GM23338 (cell line): ENCODE measurements around the gene ERC2. TPM values are rescaled to one million over a fixed set of nuclear protein-coding genes. Genes with fewer than 3 reads are reported as not detected.

ENCODE experiments used
- ATAC-seq: fragments of 200-7000 bp; cut with Tn5 transposase; 3 replicates; pipeline ENCODE4 v1.9.1; 2020
- DNase-seq: peaks from one replicate; pipeline ENCODE4 v3.0.0-alpha.2; 2015; ENCODE audit warnings: low spot score
- H2AFZ ChIP-seq: fragments of 200-600 bp; sonication (generic); 2 replicates; pipeline ENCODE4 v1.8.0; 2016; ENCODE audit warnings: antibody characterized with exemption, mild to moderate bottlenecking, moderate library complexity
- H3F3A ChIP-seq: fragments of 200-600 bp; sonication (generic); replicated peaks from 2 replicates; pipeline ENCODE4 v1.8.0; 2017; ENCODE audit warnings: antibody characterized with exemption, mixed run types, low read depth
- H3K27ac ChIP-seq: fragments of 200-600 bp; sonication (generic); 2 replicates; pipeline ENCODE4 v1.6.1; 2016; ENCODE audit warnings: low read depth
- H3K27me3 ChIP-seq: fragments of 200-600 bp; sonication (generic); 2 replicates; pipeline ENCODE4 v1.8.0; 2016; ENCODE audit warnings: mild to moderate bottlenecking, mixed run types, moderate library complexity; ENCODE audit not compliant: insufficient read depth
- H3K36me3 ChIP-seq: fragments of 200-600 bp; sonication (generic); 2 replicates; pipeline ENCODE4 v1.8.0; 2016; ENCODE audit warnings: mild to moderate bottlenecking; ENCODE audit not compliant: insufficient read depth
- H3K4me1 ChIP-seq: fragments of 200-600 bp; sonication (generic); 2 replicates; pipeline ENCODE4 v1.8.0; 2016; ENCODE audit warnings: mild to moderate bottlenecking, moderate library complexity; ENCODE audit not compliant: insufficient read depth
- H3K4me2 ChIP-seq: fragments of 200-600 bp; sonication (generic); 2 replicates; pipeline ENCODE4 v1.7.1; 2017; ENCODE audit warnings: mixed run types
- H3K4me3 ChIP-seq: fragments of 200-600 bp; sonication (generic); 2 replicates; pipeline ENCODE4 v1.6.1; 2016; ENCODE audit warnings: mixed run types
- H3K79me2 ChIP-seq: fragments of 200-600 bp; sonication (generic); replicated peaks from 2 replicates; pipeline ENCODE4 v1.8.0; 2017; ENCODE audit warnings: mild to moderate bottlenecking; ENCODE audit not compliant: insufficient read depth
- H3K9me2 ChIP-seq: fragments of 200-600 bp; sonication (generic); 2 replicates; pipeline ENCODE4 v1.8.0; 2017; ENCODE audit not compliant: insufficient read depth
- H4K20me1 ChIP-seq: fragments of 200-600 bp; sonication (generic); replicated peaks from 2 replicates; pipeline ENCODE4 v1.8.0; 2017; ENCODE audit warnings: mild to moderate bottlenecking; ENCODE audit not compliant: insufficient read depth
- H3K27ac Mint-ChIP-seq: 2 replicates; pipeline ENCODE4 v1.8.0; 2020; ENCODE audit warnings: inconsistent platforms, mild to moderate bottlenecking, moderate library complexity, mixed read lengths
- H3K27me3 Mint-ChIP-seq: 3 replicates; pipeline ENCODE4 v1.8.0; 2022; ENCODE audit warnings: low read depth, mild to moderate bottlenecking, moderate library complexity, mixed read lengths, inconsistent platforms; ENCODE audit not compliant: insufficient read depth, poor library complexity
- H3K36me3 Mint-ChIP-seq: 3 replicates; pipeline ENCODE4 v1.8.0; 2021; ENCODE audit warnings: low read depth, mild to moderate bottlenecking, inconsistent platforms, moderate library complexity, mixed read lengths
- H3K4me1 Mint-ChIP-seq: 3 replicates; pipeline ENCODE4 v1.8.0; 2020; ENCODE audit warnings: mild to moderate bottlenecking, inconsistent platforms, mixed read lengths
- H3K4me3 Mint-ChIP-seq: 3 replicates; pipeline ENCODE4 v1.8.0; 2021; ENCODE audit warnings: moderate library complexity, mild to moderate bottlenecking, inconsistent platforms, mixed read lengths
- H3K9me3 Mint-ChIP-seq: 3 replicates; pipeline ENCODE4 v1.8.0; 2020; ENCODE audit warnings: moderate library complexity, mild to moderate bottlenecking, inconsistent platforms, mixed read lengths
- CREB1 ChIP-seq: fragments of 250-450 bp; sonication (Bioruptor Pico); IDR thresholded peaks from 2 replicates; pipeline ENCODE4 v1.5.0; 2020; ENCODE audit warnings: low read depth, mild to moderate bottlenecking, moderate library complexity
- CTCF ChIP-seq, 2 experiments: fragments of 200-600 bp in 1 of 2; sonication (generic) in 1 of 2; conservative IDR thresholded peaks; 2 replicates each; pipeline versions ENCODE4 v1.5.1 to v1.6.1; 2016 to 2017; ENCODE audit warnings: antibody characterized with exemption in 2 of 2, low read depth in 2 of 2, mild to moderate bottlenecking in 2 of 2, moderate library complexity in 1 of 2
- ETS1 ChIP-seq: IDR thresholded peaks from 2 replicates; pipeline ENCODE4 v1.6.1; 2016; ENCODE audit warnings: antibody characterized with exemption
- EZH2 ChIP-seq: fragments of 200-600 bp; sonication (generic); IDR thresholded peaks from one replicate; pipeline ENCODE4 v1.8.0; 2017; ENCODE audit warnings: antibody characterized with exemption, mild to moderate bottlenecking, low read depth; ENCODE audit not compliant: unreplicated experiment
- EZH2phosphoT487 ChIP-seq: fragments of 200-600 bp; sonication (generic); IDR thresholded peaks from one replicate; pipeline ENCODE4 v1.8.1; 2018; ENCODE audit warnings: antibody characterized with exemption; ENCODE audit not compliant: unreplicated experiment
- JUNB ChIP-seq: IDR thresholded peaks from one replicate; pipeline ENCODE4 v1.6.1; 2016; ENCODE audit warnings: antibody characterized with exemption; ENCODE audit not compliant: unreplicated experiment
- NANOG ChIP-seq: IDR thresholded peaks from 2 replicates; pipeline ENCODE4 v1.6.1; 2016; ENCODE audit warnings: antibody characterized with exemption, borderline replicate concordance
- POLR2AphosphoS5 ChIP-seq: IDR thresholded peaks from 2 replicates; pipeline ENCODE4 v1.6.1; 2016; ENCODE audit warnings: antibody characterized with exemption, low read depth
- REST ChIP-seq: IDR thresholded peaks from one replicate; pipeline ENCODE4 v1.6.1; 2018; ENCODE audit warnings: antibody characterized with exemption; ENCODE audit not compliant: unreplicated experiment
- STAT1 ChIP-seq: IDR thresholded peaks from one replicate; pipeline ENCODE4 v1.6.1; 2016; ENCODE audit warnings: antibody characterized with exemption; ENCODE audit not compliant: unreplicated experiment
- ZNF114 ChIP-seq: fragments of 250-450 bp; sonication (Bioruptor Pico); IDR thresholded peaks from 2 replicates; pipeline ENCODE4 v1.5.0; 2020; ENCODE audit warnings: mild to moderate bottlenecking, moderate library complexity
- ZNF331 ChIP-seq: fragments of 250-450 bp; sonication (Bioruptor Pico); IDR thresholded peaks from 2 replicates; pipeline ENCODE4 v1.5.0; 2020; ENCODE audit warnings: low read depth, mild to moderate bottlenecking, moderate library complexity
- ZNF462 ChIP-seq: fragments of 250-450 bp; sonication (Bioruptor Pico); IDR thresholded peaks from 2 replicates; pipeline ENCODE4 v1.5.0; 2020; ENCODE audit warnings: mild to moderate bottlenecking, moderate library complexity
- polyA plus RNA-seq: library from polyadenylated mRNA; unstranded; fragments of >200 nt; fragmentation: Nextera tagmentation; extraction: Ambion mirVana; gene quantifications from 2 replicates; pipeline ENCODE4 v1.2.1, GENCODE V29; 2016
- total RNA-seq: library from RNA; depleted of rRNA; stranded (reverse); fragments of >200 nt; shearing (Covaris generic); gene quantifications from 2 replicates; pipeline ENCODE4 v1.2.3, GENCODE V29; 2014

ERC2 gene
- total and polyA plus RNA-seq, 2 experiments from 2014 or later: 11.8 to 13.7 TPM

- H3K36me3 Mint-ChIP-seq: no peaks in the 10 kb centered on the region
- peaks cover 3% of the 10 kb centered on the region for H3K27me3 Mint-ChIP-seq
- H3K4me1 ChIP-seq: peaks cover 28% of the 10 kb centered on the region
- no peak overlapping the region for H3K27ac ChIP-seq
- H3K36me3 ChIP-seq: no peaks in the 10 kb centered on the region
- peak; percentile 65 for DNase-seq
- H3K9me3 Mint-ChIP-seq: no peaks in the 10 kb centered on the region
- H3K79me2 ChIP-seq: no peaks in the 10 kb centered on the region
- no peaks in the 10 kb centered on the region for H3K27me3 ChIP-seq
- H3K4me1 Mint-ChIP-seq: peaks cover 49% of the 10 kb centered on the region
- peak overlapping the region; percentile 15; the same call in 1 of the 3 replicates for H3K4me3 Mint-ChIP-seq
- H3K4me2 ChIP-seq: 0 out of 2 replicates have a peak overlapping the region, but pooled peaks have one; percentile 24
- H4K20me1 ChIP-seq: no peaks in the 10 kb centered on the region
- peak; percentile 83 for ATAC-seq
- no peak overlapping the region for H2AFZ ChIP-seq
- TF ChIP-seq NANOG: no peak
- no peak for TF ChIP-seq ETS1
- TF ChIP-seq JUNB: no peak
- no peak for TF ChIP-seq POLR2AphosphoS5
- no peak for TF ChIP-seq STAT1
- TF ChIP-seq CREB1 (CRISPR knock-in tag): no peak; the same call in 1 of the 2 replicates
- TF ChIP-seq ZNF462: no peak
- TF ChIP-seq EZH2phosphoT487: no peak
- TF ChIP-seq CTCF (conservative IDR thresholded peaks at IDR 0.05; ENCODE audit: low read depth in 2 of 2): no peak
- TF ChIP-seq REST: no peak
- TF ChIP-seq ZNF114: no peak
- TF ChIP-seq ZNF331: no peak
- no peak for TF ChIP-seq EZH2
- H3K9me2 ChIP-seq: no peaks in the 10 kb centered on the region
- H3F3A ChIP-seq: no peaks in the 10 kb centered on the region
- no peak overlapping the region for H3K4me3 ChIP-seq
- H3K27ac Mint-ChIP-seq: peak overlapping the region; percentile 66
Observed at GRCh38 chr3:55882006-55882405, 586.3 kb downstream of the ERC2 start.
